Measurements from ENCODE around the gene NFATC2. TPM values are rescaled to one million over a fixed set of nuclear protein-coding genes. Genes with fewer than 3 reads are reported as not detected.

NFATC2 gene
- total RNA-seq, 4 donors from 2014 or later: 8.8 to 15.6 (median 13.0) TPM

DNA sequence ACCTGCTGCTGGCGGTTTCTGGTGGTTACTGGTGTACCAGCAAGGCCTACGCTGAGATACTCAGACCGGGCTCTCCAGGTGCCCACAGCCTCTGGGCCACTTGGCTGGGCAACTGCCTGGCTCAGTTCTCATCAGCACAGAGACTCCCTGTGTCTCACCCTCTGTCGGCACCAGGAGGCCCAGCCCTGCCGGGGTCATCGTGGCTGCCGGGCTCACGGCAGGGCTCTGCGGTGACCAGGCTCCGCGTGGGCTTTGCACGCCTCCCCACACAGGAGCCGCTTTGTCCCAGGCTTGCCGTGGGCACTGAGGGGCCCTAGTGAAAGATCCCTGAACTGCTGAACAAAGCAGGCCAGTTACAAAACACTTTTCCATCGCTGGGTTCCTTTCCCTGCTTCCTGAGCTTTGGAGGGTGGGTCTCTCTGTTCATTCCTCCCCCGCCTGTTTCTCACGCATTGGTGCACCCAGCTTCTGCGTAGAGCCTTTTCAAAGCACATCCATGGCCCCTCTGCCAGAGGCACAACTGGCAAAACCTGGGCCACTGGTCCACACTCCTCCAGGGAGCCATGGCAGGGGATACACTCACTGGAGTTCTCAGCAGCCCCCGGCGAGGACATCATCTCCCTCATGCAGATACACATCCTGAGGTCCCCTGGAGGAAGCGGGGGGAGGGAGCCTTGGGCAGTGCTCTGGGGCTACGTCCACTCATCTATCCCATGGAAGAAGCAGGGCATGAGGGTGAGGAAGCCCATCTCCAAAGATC, 117.0 kb downstream of the NFATC2 start:
- 88% methylated on average over 10 of the region's 22 CpGs for WGBS
- H3K4me3 ChIP-seq: no peak overlapping the region
- H3K4me1 ChIP-seq: peaks cover 11 to 20% (median 17%) of the 10 kb centered on the region in 4 donors
- H3K36me3 ChIP-seq: no peaks in the 10 kb centered on the region
- intact Hi-C loops (cut with DNase I): no loop called here
- no peaks in the 10 kb centered on the region for H3K27me3 ChIP-seq
- H3K27ac ChIP-seq (replicated peaks in 1 of 4): no peak overlapping the region
- no peak for TF ChIP-seq POLR2AphosphoS5 (IDR thresholded peaks at IDR 0.05)
- no peak for TF ChIP-seq POLR2A (IDR thresholded peaks at IDR 0.05; ENCODE audit: low read depth)
- TF ChIP-seq, protein P1, sequence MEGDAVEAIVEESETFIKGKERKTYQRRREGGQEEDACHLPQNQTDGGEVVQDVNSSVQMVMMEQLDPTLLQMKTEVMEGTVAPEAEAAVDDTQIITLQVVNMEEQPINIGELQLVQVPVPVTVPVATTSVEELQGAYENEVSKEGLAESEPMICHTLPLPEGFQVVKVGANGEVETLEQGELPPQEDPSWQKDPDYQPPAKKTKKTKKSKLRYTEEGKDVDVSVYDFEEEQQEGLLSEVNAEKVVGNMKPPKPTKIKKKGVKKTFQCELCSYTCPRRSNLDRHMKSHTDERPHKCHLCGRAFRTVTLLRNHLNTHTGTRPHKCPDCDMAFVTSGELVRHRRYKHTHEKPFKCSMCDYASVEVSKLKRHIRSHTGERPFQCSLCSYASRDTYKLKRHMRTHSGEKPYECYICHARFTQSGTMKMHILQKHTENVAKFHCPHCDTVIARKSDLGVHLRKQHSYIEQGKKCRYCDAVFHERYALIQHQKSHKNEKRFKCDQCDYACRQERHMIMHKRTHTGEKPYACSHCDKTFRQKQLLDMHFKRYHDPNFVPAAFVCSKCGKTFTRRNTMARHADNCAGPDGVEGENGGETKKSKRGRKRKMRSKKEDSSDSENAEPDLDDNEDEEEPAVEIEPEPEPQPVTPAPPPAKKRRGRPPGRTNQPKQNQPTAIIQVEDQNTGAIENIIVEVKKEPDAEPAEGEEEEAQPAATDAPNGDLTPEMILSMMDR (IDR thresholded peaks at IDR 0.05): no peak
- DNase-seq (ENCODE audit: extremely low spot score): no peak
- H3K9me3 ChIP-seq: no peaks in the 10 kb centered on the region

DNA sequence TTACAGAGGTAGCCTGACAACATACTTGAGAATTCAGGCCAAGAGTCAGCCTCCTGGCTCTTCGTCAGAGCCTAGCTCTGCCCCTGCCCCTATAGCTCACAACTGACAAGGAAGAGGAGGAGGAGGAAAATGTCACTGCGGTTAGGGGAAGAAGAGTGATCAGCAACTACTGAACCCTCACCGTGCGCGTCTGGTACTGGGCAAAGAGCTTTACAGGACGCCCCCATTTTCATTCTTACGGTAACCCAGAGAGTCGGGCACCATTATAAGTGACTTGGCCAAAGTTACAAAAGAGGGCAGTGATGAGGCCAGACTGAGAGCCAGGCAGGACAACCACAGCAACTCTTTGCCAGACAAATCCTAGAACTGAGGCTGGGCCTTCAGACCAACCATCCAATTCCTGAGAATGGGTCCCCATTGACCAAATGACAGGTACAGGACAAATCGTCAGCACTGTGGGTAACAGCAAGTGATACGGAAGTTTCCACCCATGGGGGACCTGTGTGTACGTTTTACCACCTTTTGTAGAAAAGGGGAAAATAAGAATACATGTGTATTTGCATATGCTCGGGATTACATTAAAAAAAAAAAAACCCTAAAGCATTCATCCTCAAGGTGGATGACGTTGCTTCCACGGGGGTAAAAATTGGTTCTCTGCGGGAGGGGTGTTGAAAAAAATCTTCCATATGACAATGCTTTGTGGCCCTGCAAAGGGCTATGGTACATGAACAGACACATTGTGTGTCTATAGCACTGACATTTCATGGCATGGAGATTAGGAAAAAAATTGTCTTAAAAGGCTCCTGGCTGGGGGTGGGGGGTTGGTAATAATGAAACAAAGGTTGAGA, 118.0 kb downstream of the NFATC2 start:
- Histone ChIP-seq H3K9me3 (no peaks in the 10 kb centered on the region), H3K4me3 (no peak overlapping the region), H3K27ac (replicated peaks in 1 of 4) (no peak overlapping the region), H3K4me1 (peaks cover 11 to 25% (median 21%) of the 10 kb centered on the region in 4 donors), H3K36me3 (no peaks in the 10 kb centered on the region), H3K27me3 (no peaks in the 10 kb centered on the region)
- 85% methylated on average over 15 of the region's 15 CpGs for WGBS
- no peak for DNase-seq (ENCODE audit: extremely low spot score)
- intact Hi-C loops (cut with DNase I): no loop called here
- TF ChIP-seq, protein P1 (IDR thresholded peaks at IDR 0.05): no peak
- TF ChIP-seq POLR2A (IDR thresholded peaks at IDR 0.05; ENCODE audit: low read depth) (no peak), EP300 (IDR thresholded peaks at IDR 0.05) (no peak), POLR2AphosphoS5 (IDR thresholded peaks at IDR 0.05) (no peak)

DNA sequence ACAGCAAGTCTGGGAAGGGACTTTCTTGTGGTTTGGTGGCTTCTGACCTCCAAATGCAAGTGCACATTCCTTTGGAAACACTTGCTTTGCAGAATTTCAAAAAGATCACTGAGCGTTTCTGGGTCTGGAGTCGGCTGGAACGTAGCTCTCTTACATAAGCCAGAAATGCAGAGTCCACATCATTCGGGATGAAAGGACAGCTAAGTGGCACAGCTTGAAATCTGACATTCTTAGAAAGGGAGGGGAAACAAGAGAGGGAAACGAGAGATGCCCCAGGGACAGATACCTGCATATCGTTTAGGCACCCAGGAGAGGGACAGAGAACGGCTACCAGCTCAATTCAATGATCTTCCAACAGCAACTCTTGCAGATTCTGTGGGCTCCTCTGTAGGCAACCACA, 118.7 kb downstream of the NFATC2 start:
- intact Hi-C loops (cut with DNase I): no loop called here
- H3K4me1 ChIP-seq: peaks cover 10 to 24% (median 17%) of the 10 kb centered on the region in 4 donors
- TF ChIP-seq, protein P1 (IDR thresholded peaks at IDR 0.05): no peak
- TF ChIP-seq POLR2AphosphoS5 (IDR thresholded peaks at IDR 0.05) (no peak), POLR2A (IDR thresholded peaks at IDR 0.05; ENCODE audit: low read depth) (no peak), EP300 (IDR thresholded peaks at IDR 0.05) (no peak)

DNA sequence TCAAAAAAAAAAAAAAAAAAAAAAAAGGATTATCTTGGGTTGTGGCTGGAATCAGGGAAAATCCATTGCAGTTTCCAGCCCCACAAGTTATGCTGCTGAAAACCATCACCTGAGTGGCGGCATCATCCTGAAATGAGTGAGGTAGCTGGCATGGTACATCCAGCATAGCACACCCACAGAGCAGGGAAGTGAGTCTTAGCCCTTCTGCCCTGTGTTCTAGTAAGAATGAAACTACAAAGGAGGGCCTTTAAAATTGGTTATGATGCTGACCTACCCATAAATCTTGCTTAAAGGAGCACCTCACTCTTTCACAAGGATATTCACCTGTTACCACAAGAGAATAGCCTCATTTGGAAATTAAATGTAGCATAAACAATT, 119.2 kb downstream of the NFATC2 start:
- no peaks in the 10 kb centered on the region for H3K36me3 ChIP-seq
- no peak overlapping the region for H3K4me3 ChIP-seq
- 96% methylated on average over 1 of the region's 1 CpG for WGBS
- H3K27me3 ChIP-seq: no peaks in the 10 kb centered on the region
- no peaks in the 10 kb centered on the region for H3K9me3 ChIP-seq
- H3K27ac ChIP-seq (replicated peaks in 1 of 4): no peak overlapping the region
- no peak for DNase-seq (ENCODE audit: extremely low spot score)
- intact Hi-C loops (cut with DNase I): no loop called here
- peaks cover 5 to 18% (median 12%) of the 10 kb centered on the region in 4 donors for H3K4me1 ChIP-seq
- TF ChIP-seq POLR2A (IDR thresholded peaks at IDR 0.05; ENCODE audit: low read depth) (no peak), POLR2AphosphoS5 (IDR thresholded peaks at IDR 0.05) (no peak), EP300 (IDR thresholded peaks at IDR 0.05) (no peak)
- TF ChIP-seq, protein P1 (IDR thresholded peaks at IDR 0.05): no peak

More for the DNA sequence above, 118.7 kb downstream of the NFATC2 start:
- no peak overlapping the region for H3K4me3 ChIP-seq
- 86% methylated on average over 7 of the region's 7 CpGs for WGBS
- no peaks in the 10 kb centered on the region for H3K36me3 ChIP-seq
- no peak overlapping the region for H3K27ac ChIP-seq (replicated peaks in 1 of 4)
- H3K27me3 ChIP-seq: no peaks in the 10 kb centered on the region
- no peak for DNase-seq (ENCODE audit: extremely low spot score)
- H3K9me3 ChIP-seq: no peaks in the 10 kb centered on the region

Data from esophagus muscularis mucosa (tissue), 4 donors.